ENCODE results near the gene HES1.
A peak's percentile ranks its signal among the peaks of the same experiment; 100 is the strongest.

- TF ChIP-seq NFRKB (IDR thresholded peaks at IDR 0.05) (no peak), SP1 (IDR thresholded peaks at IDR 0.05) (no peak), L3MBTL2 (conservative IDR thresholded peaks at IDR 0.05) (no peak), FOXA1 (IDR thresholded peaks at IDR 0.05) (no peak), HDGF (IDR thresholded peaks at IDR 0.05; ENCODE audit: borderline replicate concordance) (no peak), ZNF384 (IDR thresholded peaks at IDR 0.05) (no peak), FOXM1 (IDR thresholded peaks at IDR 0.05; ENCODE audit: borderline replicate concordance) (no peak), ARNT (IDR thresholded peaks at IDR 0.05) (no peak), SUZ12 (IDR thresholded peaks at IDR 0.05) (no peak), PKNOX1 (IDR thresholded peaks at IDR 0.05) (peak; percentile 24; the same call in 1 of the 2 replicates), FOXK2 (IDR thresholded peaks at IDR 0.05) (no peak), ELF4 (IDR thresholded peaks at IDR 0.05) (no peak), BHLHE40 (IDR thresholded peaks at IDR 0.05; ENCODE audit: borderline replicate concordance) (no peak)
These were observed 48.4 kb downstream of the HES1 start for GRCh38 chr3:194184265-194184751.

All from HEK293T (cell line).